ENCODE results near the gene HPCA.
A peak's percentile ranks its signal among the peaks of the same experiment; 100 is the strongest.
"Not testable (repeated sequence)": the region's sequence is repeated elsewhere in the genome, so short reads cannot be mapped to it uniquely, and the experiment has no call there.

HPCA gene

GRCh38 chr1:32900371-32900955 is 14.2 kb downstream of the HPCA start:
- DNase-seq (ENCODE audit: low spot score) = no peak
- TF ChIP-seq, protein P1, sequence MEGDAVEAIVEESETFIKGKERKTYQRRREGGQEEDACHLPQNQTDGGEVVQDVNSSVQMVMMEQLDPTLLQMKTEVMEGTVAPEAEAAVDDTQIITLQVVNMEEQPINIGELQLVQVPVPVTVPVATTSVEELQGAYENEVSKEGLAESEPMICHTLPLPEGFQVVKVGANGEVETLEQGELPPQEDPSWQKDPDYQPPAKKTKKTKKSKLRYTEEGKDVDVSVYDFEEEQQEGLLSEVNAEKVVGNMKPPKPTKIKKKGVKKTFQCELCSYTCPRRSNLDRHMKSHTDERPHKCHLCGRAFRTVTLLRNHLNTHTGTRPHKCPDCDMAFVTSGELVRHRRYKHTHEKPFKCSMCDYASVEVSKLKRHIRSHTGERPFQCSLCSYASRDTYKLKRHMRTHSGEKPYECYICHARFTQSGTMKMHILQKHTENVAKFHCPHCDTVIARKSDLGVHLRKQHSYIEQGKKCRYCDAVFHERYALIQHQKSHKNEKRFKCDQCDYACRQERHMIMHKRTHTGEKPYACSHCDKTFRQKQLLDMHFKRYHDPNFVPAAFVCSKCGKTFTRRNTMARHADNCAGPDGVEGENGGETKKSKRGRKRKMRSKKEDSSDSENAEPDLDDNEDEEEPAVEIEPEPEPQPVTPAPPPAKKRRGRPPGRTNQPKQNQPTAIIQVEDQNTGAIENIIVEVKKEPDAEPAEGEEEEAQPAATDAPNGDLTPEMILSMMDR (IDR thresholded peaks at IDR 0.05; ENCODE audit: extremely low read depth, missing control alignments) = no peak

GRCh38 chr1:32900956-32901822 is 14.9 kb downstream of the HPCA start, which contains the start of gene TMEM54:
TSS of gene TMEM54 (minus strand) at chr1:32901389. CDS start at chr1:32901238, 151 bp downstream.
- TF ChIP-seq, protein P1 (IDR thresholded peaks at IDR 0.05; ENCODE audit: extremely low read depth, missing control alignments) = no peak
- DNase-seq (ENCODE audit: low spot score) = peak; percentile 78

- peak; percentile 14 for DNase-seq (ENCODE audit: low spot score)
- TF ChIP-seq, protein P1 (IDR thresholded peaks at IDR 0.05; ENCODE audit: extremely low read depth, missing control alignments) = no peak
Observed at GRCh38 chr1:32901823-32902534, 15.7 kb downstream of the HPCA start.

DNA sequence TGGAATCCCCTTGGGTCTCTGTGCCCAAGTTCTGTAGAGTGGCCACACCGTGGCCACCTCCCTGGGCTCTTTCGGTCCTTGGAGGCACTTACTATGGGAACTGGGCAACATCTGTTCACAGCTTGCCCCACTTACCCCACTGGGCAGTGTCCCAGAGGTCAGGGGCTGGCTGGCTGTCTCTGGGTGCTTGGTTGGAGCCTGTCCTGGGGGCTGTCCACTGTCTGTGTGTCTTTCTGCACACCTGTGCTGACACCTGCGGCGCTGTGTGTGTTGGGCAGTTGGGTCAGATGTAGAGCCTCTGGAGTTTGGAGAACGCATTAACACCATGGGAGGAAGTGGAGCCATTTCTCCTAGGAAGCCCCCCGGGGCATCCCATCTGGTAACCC is 16.2 kb downstream of the HPCA start:
- peak; percentile 16 for DNase-seq (ENCODE audit: low spot score)
- TF ChIP-seq, protein P1 (IDR thresholded peaks at IDR 0.05; ENCODE audit: extremely low read depth, missing control alignments) = no peak

DNA sequence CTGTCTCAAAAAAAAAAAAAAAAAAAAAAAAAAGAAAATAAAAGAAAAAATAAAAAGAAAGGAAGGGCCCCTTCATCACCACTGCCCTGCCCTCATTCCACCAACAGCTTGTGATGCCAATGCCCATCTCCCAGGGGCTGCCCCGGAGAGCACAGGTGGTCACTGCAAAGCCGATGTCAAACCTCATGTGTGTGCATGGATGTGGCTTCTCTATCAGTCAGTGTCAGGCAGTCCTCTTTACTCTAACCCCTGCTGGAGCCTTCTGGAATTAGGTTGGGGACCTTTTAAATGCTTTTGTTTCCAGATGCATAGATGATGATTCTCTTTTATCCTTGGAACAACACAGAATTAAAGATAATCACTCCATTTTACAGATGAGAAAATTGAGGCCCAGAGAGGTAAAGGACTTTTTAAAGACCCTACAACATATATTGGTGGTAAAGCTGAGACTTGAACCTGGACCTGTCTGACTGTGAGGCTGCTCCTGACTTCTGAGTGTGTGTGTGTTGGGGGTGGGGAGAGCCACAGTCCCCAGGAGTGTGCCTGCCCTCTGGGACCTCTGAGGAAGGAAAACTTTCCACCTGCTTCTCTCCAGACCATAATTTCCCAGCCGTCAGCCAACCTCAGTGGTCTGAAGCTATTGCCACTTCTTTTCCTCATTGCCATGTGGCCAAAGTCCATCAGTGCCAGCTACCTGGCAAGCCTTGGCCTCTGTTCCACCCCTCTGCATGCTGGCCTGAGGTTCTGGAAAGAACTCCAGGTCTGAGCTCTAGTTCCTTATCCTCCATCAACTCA is 17.9 kb downstream of the HPCA start:
- TF ChIP-seq, protein P1 (IDR thresholded peaks at IDR 0.05; ENCODE audit: extremely low read depth, missing control alignments) = no peak
- peak; percentile 18 for DNase-seq (ENCODE audit: low spot score)

- TF ChIP-seq, protein P1 (IDR thresholded peaks at IDR 0.05; ENCODE audit: extremely low read depth, missing control alignments) = no peak
- no peak for DNase-seq (ENCODE audit: low spot score)
Observed at GRCh38 chr1:32904797-32905196, 18.5 kb downstream of the HPCA start.

DNA sequence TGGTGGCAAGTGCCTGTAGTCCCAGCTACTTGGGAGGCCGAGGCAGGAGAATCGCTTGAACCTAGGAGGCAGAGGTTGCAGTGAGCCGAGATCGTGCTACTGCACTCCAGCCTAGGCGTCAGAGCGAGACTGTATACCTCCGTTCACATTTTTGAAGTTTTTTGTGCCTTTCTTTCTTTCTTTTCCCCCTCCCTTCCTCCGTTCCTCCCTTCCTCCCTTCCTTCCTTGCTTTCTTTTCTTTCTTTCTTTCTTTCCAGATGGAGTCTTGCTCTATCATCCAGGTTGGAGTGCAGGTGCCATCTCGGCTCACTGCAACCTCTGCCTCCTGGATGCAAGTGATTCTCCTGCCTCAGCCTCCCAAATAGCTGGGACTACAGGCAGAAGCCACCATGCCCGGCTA is 19.3 kb downstream of the HPCA start:
- not testable (repeated sequence) for DNase-seq (ENCODE audit: low spot score)

Data from GM20000 (cell line).